CD4-positive, CD25-positive, alpha-beta regulatory T cell (primary cell): ENCODE measurements around the gene TNRC6A. TPM values are rescaled to one million over a fixed set of nuclear protein-coding genes. Genes with fewer than 3 reads are reported as not detected.

Experiments
- ATAC-seq, 2 donors: fragments of 150-1000 bp; cut with Tn5 transposase; one replicate each; pipeline ENCODE4 v1.10.0; 2021; ENCODE audit warnings: low read depth in 2 of 2, moderate number of reproducible peaks in 2 of 2, moderate library complexity in 1 of 2
- DNase-seq, 3 donors: peaks; one replicate each; pipeline versions ENCODE4 v3.0.0 to v3.0.0-alpha.2; 2012 to 2022; ENCODE audit warnings: mixed read lengths in 1 of 3
- H3K27ac ChIP-seq: one replicate; pipeline ENCODE4 v1.7.0; 2013; ENCODE audit warnings: mild to moderate bottlenecking, low read length; ENCODE audit not compliant: insufficient read depth, poor library complexity, severe bottlenecking
- H3K27me3 ChIP-seq: one replicate; pipeline ENCODE4 v1.7.0; 2013; ENCODE audit warnings: low read length; ENCODE audit not compliant: control insufficient read depth, insufficient read depth
- H3K36me3 ChIP-seq: one replicate; pipeline ENCODE4 v1.7.0; 2013; ENCODE audit warnings: mild to moderate bottlenecking, low read length, moderate library complexity; ENCODE audit not compliant: control insufficient read depth, insufficient read depth
- H3K4me1 ChIP-seq: 2 replicates; pipeline ENCODE4 v1.7.0; 2013; ENCODE audit warnings: mild to moderate bottlenecking, low read length; ENCODE audit not compliant: insufficient read depth, control insufficient read depth, poor library complexity, severe bottlenecking
- H3K4me3 ChIP-seq: one replicate; pipeline ENCODE4 v1.7.0; 2013; ENCODE audit warnings: low read depth, mild to moderate bottlenecking, low read length, moderate library complexity
- H3K9me3 ChIP-seq, 2 experiments: 1 replicate in 1 of 2; 2 replicates in 1 of 2; pipeline ENCODE4 v1.7.0; 2013; ENCODE audit warnings: low read length in 2 of 2, mild to moderate bottlenecking in 1 of 2, moderate library complexity in 1 of 2; ENCODE audit not compliant: control insufficient read depth in 2 of 2
- H3K27ac Mint-ChIP-seq, 3 donors: one replicate each; pipeline ENCODE4 v1.8.0; 2020 to 2022; ENCODE audit warnings: mild to moderate bottlenecking in 3 of 3, mixed read lengths in 3 of 3, moderate library complexity in 2 of 3
- H3K27me3 Mint-ChIP-seq: one replicate; pipeline ENCODE4 v1.8.0; 2022; ENCODE audit warnings: mild to moderate bottlenecking, mixed read lengths
- H3K36me3 Mint-ChIP-seq: one replicate; pipeline ENCODE4 v1.8.0; 2020; ENCODE audit warnings: mixed read lengths
- H3K4me1 Mint-ChIP-seq, 4 donors: one replicate each; pipeline ENCODE4 v1.8.0; 2020 to 2022; ENCODE audit warnings: mixed read lengths in 4 of 4, mild to moderate bottlenecking in 1 of 4
- H3K4me3 Mint-ChIP-seq, 4 donors: one replicate each; pipeline ENCODE4 v1.8.0; 2020 to 2022; ENCODE audit warnings: mild to moderate bottlenecking in 4 of 4, mixed read lengths in 4 of 4, moderate library complexity in 3 of 4
- H3K9me3 Mint-ChIP-seq, 7 donors: one replicate each; pipeline ENCODE4 v1.8.0; 2020 to 2022; ENCODE audit warnings: mixed read lengths in 7 of 7, mild to moderate bottlenecking in 3 of 7, moderate library complexity in 2 of 7
- polyA plus RNA-seq, 4 donors: library from polyadenylated mRNA; unstranded; fragments of 300-500 nt; fragmentation: Illumina TruSeq; gene quantifications; one replicate each; pipeline ENCODE4 v1.2.3, GENCODE V29; 2021
- total RNA-seq: library from RNA; stranded (reverse); gene quantifications from one replicate; pipeline ENCODE4 v1.2.3, GENCODE V29; 2022

Gene TNRC6A
- total and polyA plus RNA-seq, 5 donors from 2014 or later = 7.2 to 89.0 (median 10.4) TPM

- H3K36me3 ChIP-seq = peaks cover 96% of the 10 kb centered on the region
- ATAC-seq (no peak), DNase-seq (no peak)
- H3K9me3 Mint-ChIP-seq = no peaks in the 10 kb centered on the region
- H3K9me3 ChIP-seq = no peaks in the 10 kb centered on the region
- no peak overlapping the region for H3K4me3 ChIP-seq
- H3K27ac Mint-ChIP-seq = peak overlapping the region in 2 of 3 donors; percentile 54 to 58
- no peaks in the 10 kb centered on the region for H3K4me1 Mint-ChIP-seq
- H3K4me3 Mint-ChIP-seq = no peak overlapping the region
- no peaks in the 10 kb centered on the region for H3K4me1 ChIP-seq
- no peaks in the 10 kb centered on the region for H3K27me3 ChIP-seq
- peaks cover 63% of the 10 kb centered on the region for H3K36me3 Mint-ChIP-seq
- no peaks in the 10 kb centered on the region for H3K27me3 Mint-ChIP-seq
- H3K27ac ChIP-seq = no peak overlapping the region
These were observed 90.1 kb downstream of the TNRC6A start for GRCh38 chr16:24819462-24820040.

DNA sequence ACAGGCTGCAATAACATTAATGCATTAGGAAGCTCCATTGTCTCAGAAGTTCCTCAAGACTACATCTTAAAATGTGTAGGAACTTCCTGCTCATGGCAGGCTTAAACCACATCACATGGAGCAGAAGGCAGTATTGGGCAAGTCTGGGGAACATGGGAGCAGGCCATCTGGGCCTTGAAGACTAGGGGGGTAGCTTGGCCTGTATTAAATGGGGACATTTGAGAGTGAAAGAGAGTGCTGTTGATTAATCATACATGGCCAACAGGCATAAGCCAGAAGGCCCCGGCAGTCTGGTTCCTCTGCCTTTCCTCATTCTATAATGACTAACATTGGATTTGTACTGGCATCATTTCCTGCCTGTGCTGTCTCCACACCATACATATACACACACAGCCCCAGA is 91.1 kb downstream of the TNRC6A start:
- DNase-seq = no peak
- H3K4me3 ChIP-seq = no peak overlapping the region
- H3K36me3 ChIP-seq = peaks cover 88% of the 10 kb centered on the region
- Mint-ChIP-seq H3K4me1 (no peaks in the 10 kb centered on the region), H3K4me3 (no peak overlapping the region), H3K27ac (peak overlapping the region in 2 of 3 donors; percentile 44 to 46), H3K36me3 (peaks cover 60% of the 10 kb centered on the region), H3K9me3 (no peaks in the 10 kb centered on the region), H3K27me3 (no peaks in the 10 kb centered on the region)
- no peak for ATAC-seq
- no peaks in the 10 kb centered on the region for H3K4me1 ChIP-seq
- H3K27ac ChIP-seq = no peak overlapping the region
- no peaks in the 10 kb centered on the region for H3K27me3 ChIP-seq
- no peaks in the 10 kb centered on the region for H3K9me3 ChIP-seq

DNA sequence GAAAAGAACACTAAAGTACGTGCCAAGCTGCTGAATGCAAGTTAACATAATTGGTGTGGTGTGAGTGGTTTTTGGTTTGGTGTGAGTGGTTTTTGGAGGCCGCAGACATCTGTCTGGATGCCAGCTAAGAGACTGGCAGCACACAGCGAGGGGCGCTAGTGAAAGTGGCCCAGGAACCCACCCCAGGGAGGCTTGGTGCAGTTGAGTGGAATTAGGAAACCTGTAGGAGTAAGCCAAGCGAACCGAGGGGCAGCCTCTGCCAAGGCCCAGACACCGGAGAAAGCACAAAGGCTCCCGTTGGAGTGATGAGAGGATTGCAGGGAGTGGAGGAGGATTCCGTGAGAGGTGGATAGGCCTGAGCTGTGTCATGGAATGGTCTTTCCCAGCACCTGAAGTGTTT is 91.7 kb downstream of the TNRC6A start:
- H3K9me3 Mint-ChIP-seq = no peaks in the 10 kb centered on the region
- peaks cover 66% of the 10 kb centered on the region for H3K36me3 Mint-ChIP-seq
- no peaks in the 10 kb centered on the region for H3K27me3 Mint-ChIP-seq
- H3K4me1 Mint-ChIP-seq = no peaks in the 10 kb centered on the region
- DNase-seq (no peak), ATAC-seq (no peak)
- Histone ChIP-seq H3K4me3 (no peak overlapping the region), H3K27me3 (no peaks in the 10 kb centered on the region), H3K27ac (no peak overlapping the region), H3K36me3 (peaks cover 89% of the 10 kb centered on the region), H3K4me1 (no peaks in the 10 kb centered on the region), H3K9me3 (no peaks in the 10 kb centered on the region)
- peak overlapping the region in 1 of 3 donors; percentile 44 for H3K27ac Mint-ChIP-seq
- no peak overlapping the region for H3K4me3 Mint-ChIP-seq

DNA sequence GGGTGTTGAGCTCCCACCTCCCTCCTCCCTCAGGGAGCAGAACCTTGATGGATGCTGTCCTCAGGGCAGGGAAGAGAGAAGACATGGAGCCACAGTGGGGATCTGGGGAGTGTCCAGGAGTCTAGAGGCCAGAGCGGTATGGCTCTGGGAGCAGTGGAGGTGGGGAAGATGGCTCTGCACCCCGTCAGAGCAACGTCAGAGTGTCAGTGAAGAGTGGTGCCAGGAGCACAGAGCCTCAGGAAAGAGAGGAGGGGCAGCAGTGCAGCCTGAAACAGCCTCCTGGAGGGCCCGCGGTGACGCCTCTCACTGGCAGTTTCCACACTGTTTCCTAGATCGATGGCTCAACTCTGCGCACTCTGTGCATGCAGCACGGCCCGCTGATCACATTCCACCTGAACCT is 93.1 kb downstream of the TNRC6A start:
- no peaks in the 10 kb centered on the region for H3K9me3 Mint-ChIP-seq
- H3K27ac Mint-ChIP-seq = peak overlapping the region in 2 of 3 donors; percentile 26 to 67
- Histone ChIP-seq H3K4me1 (no peaks in the 10 kb centered on the region), H3K4me3 (no peak overlapping the region), H3K27ac (no peak overlapping the region), H3K27me3 (no peaks in the 10 kb centered on the region), H3K36me3 (peaks cover 84% of the 10 kb centered on the region), H3K9me3 (no peaks in the 10 kb centered on the region)
- H3K4me3 Mint-ChIP-seq = no peak overlapping the region
- H3K36me3 Mint-ChIP-seq = peaks cover 73% of the 10 kb centered on the region
- H3K27me3 Mint-ChIP-seq = no peaks in the 10 kb centered on the region
- DNase-seq (no peak), ATAC-seq (no peak)
- H3K4me1 Mint-ChIP-seq = no peaks in the 10 kb centered on the region

DNA sequence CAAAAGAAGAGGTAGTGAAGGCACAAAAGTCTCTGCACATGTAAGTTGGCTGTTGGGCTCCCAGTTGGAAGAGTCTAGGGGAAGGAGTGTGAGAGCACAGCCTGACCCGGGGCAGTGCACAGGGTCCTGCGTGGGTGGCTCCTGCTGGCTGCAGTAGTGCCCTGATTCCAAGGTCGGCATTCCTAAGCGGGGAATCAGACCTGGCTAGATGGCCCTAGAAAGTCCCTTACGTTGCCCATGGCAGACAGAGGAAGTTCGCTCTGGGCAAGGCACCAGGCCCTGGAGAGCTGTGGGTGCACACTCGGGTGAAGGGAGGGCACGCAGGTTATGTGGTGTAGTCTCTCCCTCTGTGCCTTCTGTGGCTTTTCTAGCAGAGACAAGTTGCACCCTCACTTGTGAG is 93.5 kb downstream of the TNRC6A start:
- H3K27me3 ChIP-seq = no peaks in the 10 kb centered on the region
- Mint-ChIP-seq H3K27me3 (no peaks in the 10 kb centered on the region), H3K36me3 (peaks cover 69% of the 10 kb centered on the region), H3K27ac (no peak overlapping the region), H3K9me3 (no peaks in the 10 kb centered on the region), H3K4me1 (no peaks in the 10 kb centered on the region), H3K4me3 (no peak overlapping the region)
- DNase-seq (no peak), ATAC-seq (no peak)
- H3K27ac ChIP-seq = no peak overlapping the region
- no peaks in the 10 kb centered on the region for H3K9me3 ChIP-seq
- H3K4me1 ChIP-seq = no peaks in the 10 kb centered on the region
- peaks cover 83% of the 10 kb centered on the region for H3K36me3 ChIP-seq
- no peak overlapping the region for H3K4me3 ChIP-seq

DNA sequence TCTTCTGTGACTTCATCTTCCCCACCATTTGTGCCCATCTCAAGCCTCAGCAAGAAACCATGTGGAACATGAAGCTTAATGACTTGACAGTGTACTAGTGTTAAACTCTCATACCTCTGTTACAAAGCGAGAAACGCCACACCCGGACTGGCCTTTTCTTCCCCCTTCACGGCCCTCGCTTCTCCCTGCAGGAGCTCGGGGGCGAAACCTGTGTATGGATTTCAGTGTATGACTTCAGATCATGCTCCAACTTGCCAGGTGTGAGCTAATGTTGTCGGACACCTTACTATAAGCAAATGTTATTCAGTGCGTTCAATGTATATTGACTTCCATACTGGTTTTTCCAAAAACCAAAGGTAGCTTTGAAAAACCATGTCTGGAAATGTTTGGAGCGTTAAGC is 96.2 kb downstream of the TNRC6A start:
- Histone ChIP-seq H3K9me3 (no peaks in the 10 kb centered on the region), H3K27me3 (no peaks in the 10 kb centered on the region), H3K27ac (no peak overlapping the region), H3K4me1 (no peaks in the 10 kb centered on the region), H3K36me3 (peaks cover 60% of the 10 kb centered on the region), H3K4me3 (no peak overlapping the region)
- H3K36me3 Mint-ChIP-seq = peaks cover 47% of the 10 kb centered on the region
- no peak overlapping the region for H3K4me3 Mint-ChIP-seq
- DNase-seq (no peak), ATAC-seq (no peak)
- no peaks in the 10 kb centered on the region for H3K9me3 Mint-ChIP-seq
- no peak overlapping the region for H3K27ac Mint-ChIP-seq
- no peaks in the 10 kb centered on the region for H3K4me1 Mint-ChIP-seq
- no peaks in the 10 kb centered on the region for H3K27me3 Mint-ChIP-seq

DNA sequence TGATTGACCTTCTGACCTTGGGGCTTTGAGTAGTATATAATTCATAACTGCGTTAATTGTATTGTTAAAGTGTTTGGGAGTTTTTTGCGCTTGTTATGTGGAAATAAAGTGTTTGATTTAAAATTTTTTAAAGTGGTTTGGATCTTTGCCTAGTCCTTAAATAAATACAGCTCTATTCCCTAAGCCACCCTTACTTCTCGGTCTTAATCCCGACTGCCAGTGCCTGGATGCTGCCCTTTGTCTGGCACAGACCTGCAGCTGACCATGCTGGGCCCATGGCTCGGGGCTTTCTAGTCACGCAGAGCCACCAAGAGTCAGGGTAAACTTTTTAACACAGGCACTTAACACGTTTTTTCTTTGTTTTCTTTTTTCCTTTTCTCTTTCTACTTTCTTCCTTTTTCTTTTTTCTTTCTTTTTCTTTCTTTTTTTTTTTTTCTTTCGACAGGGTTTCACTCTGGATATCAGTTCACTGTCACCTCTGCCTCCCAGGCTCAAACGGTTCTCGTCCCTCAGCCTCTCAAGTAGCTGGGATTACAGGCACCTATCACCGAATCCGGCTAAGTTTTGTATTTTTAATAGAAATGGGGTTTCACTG is 96.7 kb downstream of the TNRC6A start:
- ATAC-seq (no peak), DNase-seq (no peak)
- Histone ChIP-seq H3K27me3 (no peaks in the 10 kb centered on the region), H3K4me3 (no peak overlapping the region), H3K27ac (no peak overlapping the region), H3K9me3 (no peaks in the 10 kb centered on the region), H3K36me3 (peaks cover 56% of the 10 kb centered on the region), H3K4me1 (no peaks in the 10 kb centered on the region)
- peaks cover 42% of the 10 kb centered on the region for H3K36me3 Mint-ChIP-seq
- no peaks in the 10 kb centered on the region for H3K27me3 Mint-ChIP-seq
- H3K27ac Mint-ChIP-seq = no peak overlapping the region
- H3K4me1 Mint-ChIP-seq = no peaks in the 10 kb centered on the region
- H3K9me3 Mint-ChIP-seq = no peaks in the 10 kb centered on the region
- H3K4me3 Mint-ChIP-seq = no peak overlapping the region
